GM19324 (cell line): ENCODE data around the gene SAP30BP.

Experiments
- ATAC-seq: cut with Tn5 transposase; IDR thresholded peaks from one replicate; pipeline ENCODE4 v1.9.1; 2021; ENCODE audit warnings: mild to moderate bottlenecking, moderate library complexity; ENCODE audit not compliant: unreplicated experiment, low FRiP score

SAP30BP gene

GRCh38 chr17:75753514-75754377, 86.6 kb downstream of the SAP30BP start:
- ATAC-seq: peak; percentile 55

DNA sequence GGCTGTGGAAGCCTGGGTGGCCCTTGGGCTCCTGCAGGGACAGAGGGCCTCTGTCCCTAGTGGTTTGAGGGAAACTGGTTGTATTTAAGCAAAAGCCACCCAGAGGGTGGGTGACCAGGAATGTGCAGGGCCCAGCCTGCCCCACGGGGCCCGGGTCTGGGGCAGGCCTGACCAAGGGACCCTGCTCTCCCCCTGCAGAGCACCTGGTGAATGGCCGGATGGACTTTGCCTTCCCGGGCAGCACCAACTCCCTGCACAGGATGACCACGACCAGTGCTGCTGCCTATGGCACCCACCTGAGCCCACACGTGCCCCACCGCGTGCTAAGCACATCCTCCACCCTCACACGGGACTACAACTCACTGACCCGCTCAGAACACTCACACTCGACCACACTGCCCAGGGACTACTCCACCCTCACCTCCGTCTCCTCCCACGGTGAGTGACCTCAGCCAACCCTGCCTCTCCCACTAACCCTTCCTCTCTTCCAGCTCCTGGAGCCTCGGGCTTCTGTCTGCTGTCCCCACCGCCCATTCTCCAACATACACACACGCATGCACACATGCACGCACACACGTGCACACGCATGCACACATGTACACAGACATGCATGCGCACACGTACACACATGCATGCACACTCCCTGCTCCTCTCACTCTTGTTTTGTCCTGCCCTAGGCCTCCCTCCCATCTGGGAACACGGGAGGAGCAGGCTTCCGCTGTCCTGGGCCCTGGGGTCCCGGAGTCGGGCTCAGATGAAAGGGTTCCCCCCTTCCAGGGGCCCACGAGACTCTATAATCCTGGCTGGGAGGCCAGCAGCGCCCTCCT, 87.5 kb downstream of the SAP30BP start:
- ATAC-seq: no peak

GRCh38 chr17:75755205-75755901, 88.2 kb downstream of the SAP30BP start:
- ATAC-seq: no peak

DNA sequence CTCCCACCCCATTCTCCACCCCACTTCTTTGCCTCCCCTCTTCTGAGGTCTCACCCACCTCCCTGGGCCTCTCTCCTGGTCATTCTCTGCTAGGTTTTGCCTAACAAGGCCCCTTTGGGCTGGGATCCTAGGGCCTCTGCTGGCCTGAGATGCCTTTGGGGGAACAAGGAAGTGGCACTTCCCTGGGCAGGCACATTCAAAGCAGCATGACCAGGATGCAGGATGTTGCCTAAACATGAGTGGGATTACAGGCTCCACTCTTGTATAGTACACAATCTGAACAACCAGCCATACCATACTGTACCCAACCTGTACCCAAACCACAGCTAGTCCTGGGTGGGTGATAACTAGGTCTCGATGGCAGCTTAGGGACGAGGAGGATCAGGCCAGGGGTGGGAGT, 88.9 kb downstream of the SAP30BP start:
- no peak for ATAC-seq

- ATAC-seq: no peak
These were observed 89.4 kb downstream of the SAP30BP start for GRCh38 chr17:75756451-75757085.

DNA sequence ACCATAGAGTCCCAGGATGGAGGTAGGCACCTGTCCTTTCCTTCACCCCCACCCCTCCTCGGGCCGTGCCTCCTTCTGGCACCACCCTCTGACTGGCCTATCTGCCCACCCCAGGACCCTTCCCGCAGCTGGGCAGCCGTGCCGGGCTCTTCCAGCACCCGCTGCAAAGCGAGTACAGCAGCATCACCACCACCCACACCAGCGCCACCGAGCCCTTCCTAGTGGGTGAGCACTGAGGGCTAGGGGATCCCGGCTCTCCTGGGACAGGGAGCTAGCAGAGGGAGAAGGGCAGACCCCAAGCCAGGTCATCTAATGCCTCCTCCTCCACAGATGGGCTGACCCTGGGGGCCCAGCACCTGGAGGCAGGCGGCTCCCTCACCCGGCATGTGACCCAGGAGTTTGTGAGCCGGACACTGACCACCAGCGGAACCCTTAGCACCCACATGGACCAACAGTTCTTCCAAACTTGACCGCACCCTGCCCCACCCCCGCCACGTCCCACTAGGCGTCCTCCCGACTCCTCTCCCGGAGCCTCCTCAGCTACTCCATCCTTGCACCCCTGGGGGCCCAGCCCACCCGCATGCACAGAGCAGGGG, 90.0 kb downstream of the SAP30BP start:
- ATAC-seq: no peak
